ENCODE results near the gene SLC6A7. TPM values are rescaled to one million over a fixed set of nuclear protein-coding genes. Genes with fewer than 3 reads are reported as not detected.
"Not testable (repeated sequence)": the region's sequence is repeated elsewhere in the genome, so short reads cannot be mapped to it uniquely, and the experiment has no call there.

The SLC6A7 gene
- total RNA-seq, 1 donor from 2014 or later, result not detected

DNA sequence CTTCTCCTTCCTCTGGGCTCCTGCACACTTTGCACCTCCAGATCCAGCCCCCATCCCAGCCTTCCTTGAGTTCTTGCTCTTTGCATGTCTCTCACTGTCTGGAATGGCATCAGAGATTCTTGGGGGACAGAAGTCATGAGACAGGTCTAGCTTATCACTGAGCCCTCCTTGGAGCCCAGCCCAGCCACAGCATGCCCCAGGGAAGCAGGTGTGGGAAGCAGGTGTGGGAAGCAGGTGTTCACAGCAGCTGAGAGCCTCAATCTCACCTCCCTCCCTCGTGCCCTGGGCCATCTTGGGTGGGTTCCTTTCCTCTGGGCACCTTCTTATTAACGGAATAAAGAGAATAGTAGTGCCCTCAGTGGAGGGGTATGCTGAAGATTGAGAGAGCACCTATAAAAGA is 27.2 kb downstream of the SLC6A7 start:
- DNase-seq (ENCODE audit: low read depth in 2 of 2), result no peak

DNA sequence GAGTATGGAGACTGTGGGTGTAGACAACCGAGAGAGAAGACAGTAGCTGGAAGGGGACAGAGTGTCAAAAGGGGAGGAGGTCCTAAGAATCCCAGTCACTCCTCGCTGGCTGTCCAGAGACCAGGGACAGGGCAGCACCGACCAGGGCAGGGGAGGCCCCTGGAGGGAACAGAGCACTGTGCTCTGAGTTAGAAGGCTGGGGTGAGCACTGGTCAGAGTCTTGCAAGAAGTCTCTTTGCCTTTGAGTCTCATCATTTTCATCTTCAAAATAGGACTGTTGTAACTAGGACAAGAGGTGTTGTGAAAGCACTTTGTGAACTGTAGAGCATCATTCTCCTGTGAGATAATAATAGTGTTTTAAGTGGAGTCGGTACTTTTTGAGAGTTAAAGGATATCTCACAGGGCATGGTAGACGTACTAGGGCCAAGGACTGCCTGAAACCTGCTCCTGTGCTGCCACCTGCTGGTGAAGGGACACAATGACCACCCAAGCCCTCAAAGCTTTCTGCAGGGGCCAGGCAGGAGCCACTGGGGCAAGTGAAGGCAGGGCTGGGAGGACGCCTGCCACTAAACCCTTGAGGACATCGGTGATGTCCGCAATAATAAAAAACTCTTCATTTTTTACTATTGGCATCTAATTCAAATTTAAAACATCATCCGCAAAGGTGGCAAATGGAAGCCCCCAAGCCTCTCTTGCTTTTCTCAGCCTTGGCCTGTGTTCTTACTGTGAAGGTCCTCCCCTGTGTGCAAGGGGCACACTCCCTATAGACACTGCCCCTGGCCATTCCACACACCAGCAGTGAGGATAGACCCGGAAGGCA is 28.2 kb downstream of the SLC6A7 start:
- DNase-seq (ENCODE audit: low read depth in 2 of 2), result peak; percentile 77 to 88

DNA sequence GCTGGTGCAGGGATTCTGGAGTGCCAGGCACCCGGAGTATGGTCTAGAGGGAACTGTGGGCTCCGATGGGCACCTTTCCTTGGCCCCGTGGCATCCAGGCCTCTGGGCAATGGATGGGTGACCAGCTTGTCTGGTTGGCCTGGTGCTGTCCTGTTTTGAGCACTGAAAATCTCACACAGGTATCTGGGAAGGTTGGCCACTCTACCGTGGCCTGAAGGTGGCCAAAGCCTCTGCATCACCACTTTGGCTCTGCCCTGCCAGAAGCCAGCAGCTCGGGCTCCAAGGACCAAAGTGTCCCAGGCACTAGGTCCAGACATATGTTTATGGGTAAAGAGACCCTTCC is 28.8 kb downstream of the SLC6A7 start:
- DNase-seq (ENCODE audit: low read depth in 2 of 2), result no peak

DNA sequence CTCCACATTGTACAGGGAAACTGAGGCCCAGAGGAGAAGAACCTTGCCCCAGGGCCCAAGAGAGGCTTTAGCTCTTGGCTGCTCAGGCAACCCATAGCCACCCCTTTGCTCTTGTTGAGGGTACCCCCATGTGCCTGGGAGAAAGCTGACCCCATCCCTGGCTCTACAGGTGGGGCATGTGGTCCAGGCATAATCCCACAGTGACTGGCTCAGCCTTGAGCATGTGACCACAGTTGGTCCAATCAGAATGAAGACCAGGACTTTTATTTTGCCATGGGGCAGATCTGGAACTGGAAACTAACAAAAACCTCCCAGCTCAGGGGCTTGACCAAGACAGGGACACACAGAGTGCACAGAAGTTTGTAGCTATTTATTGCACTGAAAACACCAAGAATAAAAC is 29.3 kb downstream of the SLC6A7 start:
- DNase-seq (ENCODE audit: low read depth in 2 of 2), result peak in 1 of 2 donors; percentile 9

DNA sequence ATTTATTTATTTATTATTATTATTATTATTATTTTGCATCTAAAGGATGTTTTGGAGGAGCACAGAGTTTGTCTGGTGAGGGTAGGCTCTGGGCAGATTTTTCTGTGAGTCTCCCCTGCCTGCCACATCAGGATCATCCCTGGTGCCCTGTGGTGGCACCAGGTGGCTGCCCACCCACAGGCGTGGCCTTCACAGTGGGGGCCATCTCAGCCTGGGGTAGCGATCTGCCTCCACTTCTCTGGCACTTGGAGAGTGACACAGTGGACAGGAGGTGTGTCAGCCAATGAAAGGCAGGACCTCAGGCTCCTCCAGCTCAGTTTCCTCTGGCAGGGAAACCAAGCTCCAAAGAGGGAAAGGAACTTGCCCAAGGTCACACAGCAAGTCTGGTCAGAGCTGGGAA is 30.0 kb downstream of the SLC6A7 start:
- no peak for DNase-seq (ENCODE audit: low read depth in 2 of 2)

DNA sequence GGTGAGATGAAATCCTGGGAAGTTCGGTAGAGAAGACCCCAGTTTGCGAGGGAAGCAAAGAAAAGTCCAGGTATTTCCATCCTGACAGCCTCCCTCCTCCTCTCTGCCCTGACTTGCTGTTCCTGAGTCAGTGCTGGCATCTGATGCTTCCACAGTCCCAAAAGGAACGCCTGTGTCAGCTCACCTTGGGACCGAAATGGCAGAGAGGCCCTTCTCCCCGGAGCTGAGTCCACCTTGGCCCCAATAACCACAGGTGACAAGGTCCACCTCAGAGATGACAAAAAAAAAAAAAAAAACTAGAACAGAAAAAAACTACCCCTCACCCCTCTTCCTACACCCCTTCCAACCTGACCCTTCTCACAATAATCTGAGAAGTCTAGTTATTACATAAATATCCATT is 31.6 kb downstream of the SLC6A7 start:
- no peak for DNase-seq (ENCODE audit: low read depth in 2 of 2)

DNA sequence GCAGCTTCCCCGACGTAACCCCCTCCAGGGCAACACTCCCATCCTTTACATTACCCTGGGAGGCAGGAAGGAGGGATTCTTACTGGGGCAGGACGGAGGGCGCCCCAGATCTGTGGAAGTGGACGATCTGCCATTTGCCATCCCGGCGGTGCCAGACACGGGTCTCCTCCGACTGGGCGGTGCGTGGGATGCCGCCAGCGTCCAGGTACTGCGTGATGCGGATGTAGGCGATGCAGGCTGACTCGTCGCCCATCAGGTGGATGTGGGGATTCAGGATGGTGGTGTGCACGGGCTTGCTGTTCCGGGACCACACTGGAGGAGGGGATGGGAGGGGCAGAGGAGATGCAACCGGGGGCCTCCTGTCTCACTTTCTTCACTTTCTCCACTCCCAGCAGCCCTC is 33.0 kb downstream of the SLC6A7 start:
- DNase-seq (ENCODE audit: low read depth in 2 of 2), result no peak

DNA sequence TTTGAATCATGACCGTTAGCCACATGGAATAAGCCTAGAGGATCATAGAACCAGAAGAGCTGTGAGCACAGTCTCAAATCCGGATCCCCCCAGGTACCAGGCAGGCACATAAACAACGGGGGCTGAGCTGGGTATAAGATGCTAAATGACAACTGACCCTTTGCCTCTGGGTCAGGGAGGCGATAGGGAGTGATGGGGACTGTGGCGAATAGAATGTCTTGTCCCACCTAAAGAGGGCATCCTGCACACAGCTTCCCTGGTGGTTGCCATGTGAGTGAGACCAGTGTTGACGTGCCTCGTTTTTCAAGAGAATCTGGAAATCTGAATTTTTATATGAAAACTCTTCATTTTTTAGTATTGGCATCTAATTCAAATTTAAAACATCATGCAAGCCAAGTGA is 33.6 kb downstream of the SLC6A7 start:
- no peak for DNase-seq (ENCODE audit: low read depth in 2 of 2)

DNA sequence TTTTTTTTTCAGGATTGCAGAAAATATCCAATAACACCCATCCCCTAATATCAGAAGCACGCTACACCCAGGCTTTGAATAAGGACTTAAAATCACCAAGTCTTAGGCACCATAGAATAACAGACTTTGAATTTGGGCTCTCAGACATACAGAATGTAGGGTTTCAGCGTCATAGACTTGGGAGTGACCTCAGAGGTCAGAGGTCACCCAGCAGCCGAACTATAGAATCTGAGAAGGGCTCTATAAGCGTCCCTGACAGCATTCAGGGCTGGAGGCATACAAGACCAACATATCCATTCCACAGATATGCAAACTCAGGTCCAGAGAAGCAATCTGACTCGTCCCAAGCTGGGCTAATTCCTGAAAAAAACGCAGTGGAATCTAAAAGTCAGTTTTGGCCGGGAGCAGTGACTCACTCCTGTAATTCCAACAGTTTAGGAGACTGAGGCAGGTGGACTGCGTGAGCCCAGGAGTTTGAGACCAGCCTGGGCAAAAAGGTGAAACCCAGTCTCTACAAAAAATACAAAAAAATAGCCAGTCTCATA is 34.7 kb downstream of the SLC6A7 start:
- no peak for DNase-seq (ENCODE audit: low read depth in 2 of 2)

DNA sequence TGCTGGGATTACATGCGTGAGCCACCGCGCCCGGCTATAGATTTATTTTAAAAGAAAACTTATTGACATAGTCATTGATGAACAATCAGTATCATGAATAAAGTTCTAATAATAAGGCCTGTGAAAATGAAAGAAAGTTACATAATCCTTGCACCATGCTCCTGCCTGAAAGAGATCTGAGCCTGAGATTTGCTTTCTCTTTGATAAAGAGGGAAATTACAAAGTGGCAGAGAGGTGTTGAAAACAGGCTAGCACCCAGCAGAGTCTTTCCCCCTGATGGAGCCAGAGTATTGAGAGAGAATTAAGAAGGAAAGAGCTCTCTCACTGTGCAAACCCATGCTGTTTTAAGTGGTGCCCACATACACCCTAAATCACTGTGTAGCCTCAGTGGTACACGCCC is 37.2 kb downstream of the SLC6A7 start:
- no peak for DNase-seq (ENCODE audit: low read depth in 2 of 2)

DNA sequence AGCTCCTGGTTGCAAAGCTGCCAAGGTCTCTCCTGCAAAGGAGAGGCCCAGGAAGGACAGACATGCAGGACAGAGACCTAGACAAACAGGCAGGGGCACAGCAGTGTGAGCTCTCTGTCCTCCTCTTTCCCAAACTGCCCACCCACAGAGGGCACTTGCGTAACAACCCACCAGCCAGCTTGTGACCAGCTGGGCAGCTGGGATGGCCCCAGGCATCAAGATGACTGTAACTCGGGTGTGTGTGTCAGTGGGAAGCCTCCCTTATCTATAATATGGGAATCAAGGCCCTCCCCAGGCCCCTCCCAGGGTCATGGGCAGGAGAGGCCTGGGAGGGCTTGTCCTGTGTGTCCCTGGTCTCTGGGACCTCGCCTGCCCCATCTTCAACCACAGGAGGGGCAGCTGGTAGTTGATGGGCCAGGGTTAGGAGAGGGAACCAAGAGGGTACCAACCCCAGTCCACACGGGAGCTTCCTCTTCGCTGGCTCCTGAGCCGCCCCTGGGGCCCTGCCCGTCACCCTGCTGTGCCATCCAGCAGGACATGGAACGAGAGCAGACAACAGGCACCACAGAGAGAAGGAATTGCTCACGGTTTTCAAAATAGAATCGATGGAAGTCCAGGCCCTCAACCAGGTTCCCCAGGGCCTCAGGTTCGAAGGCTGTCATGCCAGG is 37.9 kb downstream of the SLC6A7 start:
- DNase-seq (ENCODE audit: low read depth in 2 of 2), result no peak

DNA sequence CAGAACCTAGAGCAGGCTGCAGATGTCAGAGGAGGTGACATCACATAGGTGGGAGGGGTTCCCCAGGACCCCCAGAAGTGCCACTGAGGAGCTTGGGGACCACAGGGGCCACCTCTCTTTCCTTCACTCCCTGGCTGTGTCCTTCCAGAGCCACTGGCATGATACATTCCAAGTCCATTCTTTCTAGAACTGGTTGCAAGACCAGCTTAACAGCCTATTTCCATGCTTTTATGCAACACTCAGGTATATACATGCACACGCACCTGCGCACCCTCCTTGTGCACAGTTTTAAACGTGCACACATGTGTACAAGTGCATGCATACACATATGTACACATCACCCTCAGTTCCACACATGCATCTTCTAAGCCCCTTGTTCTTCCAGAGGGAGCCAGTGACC is 39.7 kb downstream of the SLC6A7 start:
- no peak for DNase-seq (ENCODE audit: low read depth in 2 of 2)

DNA sequence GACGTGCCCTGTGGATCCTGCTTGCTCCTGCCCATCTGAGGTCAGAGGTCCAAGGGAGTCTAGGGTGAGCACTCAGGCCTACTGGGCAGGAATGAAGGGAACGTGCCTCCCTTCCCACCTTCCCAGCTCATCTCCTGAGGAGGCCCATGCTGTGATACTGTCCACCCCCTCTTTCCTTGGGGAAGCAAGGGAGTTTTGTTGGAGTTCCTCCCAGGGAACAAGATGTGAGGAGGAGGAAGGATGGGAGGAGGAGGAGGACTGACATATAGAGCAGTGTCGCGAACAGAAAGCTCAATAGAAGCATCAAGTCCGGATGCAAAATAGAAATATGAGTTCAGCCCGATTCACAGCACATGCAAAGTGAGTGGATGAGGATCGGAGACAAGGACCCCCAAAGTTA is 41.0 kb downstream of the SLC6A7 start:
- no peak for DNase-seq (ENCODE audit: low read depth in 2 of 2)

DNA sequence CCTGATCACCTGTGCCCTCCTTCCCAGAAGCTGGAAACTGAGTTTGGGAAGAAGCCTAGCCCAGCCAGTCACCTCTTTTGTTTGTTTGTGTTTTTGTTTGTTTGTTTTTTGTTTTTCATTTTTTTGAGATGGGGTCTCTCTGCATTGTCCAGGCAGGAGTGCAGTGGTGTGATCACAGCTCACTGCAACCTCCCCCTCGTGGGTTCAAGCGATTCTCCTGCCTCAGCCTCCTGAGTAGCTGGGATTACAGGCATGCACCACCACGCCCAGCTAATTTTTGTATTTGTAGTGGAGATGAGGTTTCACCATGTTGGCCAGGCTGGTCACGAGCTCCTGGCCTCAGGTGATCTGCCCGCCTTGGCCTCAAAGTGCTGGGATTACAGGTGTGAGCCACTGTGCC is 43.8 kb downstream of the SLC6A7 start:
- not testable (repeated sequence) for DNase-seq (ENCODE audit: low read depth in 2 of 2)

DNA sequence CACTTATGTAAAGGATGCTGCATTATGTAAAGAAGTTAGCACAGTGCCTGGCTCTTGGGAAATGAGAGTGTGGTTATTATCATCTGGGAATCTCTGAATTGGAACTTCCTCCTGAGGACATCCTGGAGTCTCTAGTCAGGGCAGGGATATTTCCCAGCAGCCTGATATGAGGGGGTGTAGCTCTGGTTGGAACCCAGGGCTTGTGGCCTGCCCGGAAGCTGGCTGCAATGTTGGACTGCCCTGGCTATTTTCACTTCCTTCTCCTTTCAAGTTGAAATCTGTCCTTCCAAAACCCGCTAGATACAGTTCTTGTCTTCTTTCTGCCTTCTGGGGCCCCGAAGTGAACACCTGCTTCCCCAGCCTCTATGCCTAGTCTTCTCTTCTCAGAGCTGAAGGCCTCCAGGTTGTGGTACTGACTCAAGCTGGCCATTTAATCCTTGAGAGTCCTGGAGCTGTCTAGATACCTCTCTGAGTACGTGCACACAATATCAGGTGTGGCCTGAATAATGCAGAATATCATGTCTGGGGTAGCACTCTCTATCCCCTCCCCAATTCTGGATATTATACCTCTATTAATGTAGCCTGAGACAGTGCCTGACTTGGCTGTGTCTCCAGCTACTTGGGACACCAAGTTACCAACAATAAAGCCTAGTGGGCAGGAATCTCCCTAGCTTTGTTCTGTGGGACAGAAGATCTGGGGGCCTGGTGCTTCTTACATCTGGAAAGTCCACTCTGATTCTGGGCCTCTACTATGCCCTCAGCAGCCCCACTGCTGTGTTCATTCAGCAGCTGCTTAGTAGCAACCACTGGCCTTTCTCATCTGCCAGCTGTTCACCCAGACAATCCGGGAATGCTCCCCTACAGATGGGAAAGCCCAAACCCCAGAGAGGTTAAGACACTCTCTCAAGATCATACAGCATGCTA is 45.0 kb downstream of the SLC6A7 start:
- no peak for DNase-seq (ENCODE audit: low read depth in 2 of 2)

DNA sequence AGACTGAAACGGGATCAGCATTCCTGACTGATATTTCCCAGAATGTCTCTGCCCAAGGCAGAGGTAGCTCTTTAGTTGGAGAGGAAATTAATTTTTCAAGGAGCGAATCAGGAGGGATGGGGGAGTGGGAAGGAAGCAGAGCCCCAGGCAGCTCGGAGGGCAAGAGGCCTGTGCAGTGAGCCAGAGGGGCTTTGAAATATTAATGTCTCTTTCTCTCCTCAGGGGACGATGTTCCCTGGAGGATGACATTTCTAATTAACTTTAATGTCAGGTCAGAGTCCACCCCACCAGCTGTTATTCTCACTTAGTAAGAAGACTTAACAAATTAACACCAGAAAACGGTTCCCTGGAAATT is 45.6 kb downstream of the SLC6A7 start:
- DNase-seq (ENCODE audit: low read depth in 2 of 2), result no peak

DNA sequence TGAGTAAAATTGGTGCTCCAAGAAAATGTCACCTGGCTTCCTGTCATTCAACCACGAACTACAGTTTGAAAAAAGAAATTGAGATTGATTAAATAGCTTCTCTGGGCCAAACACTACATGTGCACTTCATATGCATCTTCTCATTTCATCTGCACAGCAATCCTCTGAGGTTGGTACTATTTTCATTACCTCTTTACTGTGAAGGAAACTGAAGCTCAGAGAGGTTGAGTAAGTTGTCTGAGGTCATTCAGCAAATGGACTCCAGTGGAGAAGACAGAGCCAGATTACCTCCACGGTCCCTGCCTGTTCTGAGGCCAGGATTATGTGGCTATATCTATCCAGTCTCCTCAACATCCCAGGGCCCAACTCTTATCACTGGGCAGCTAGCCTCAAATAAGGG is 46.5 kb downstream of the SLC6A7 start:
- DNase-seq (ENCODE audit: low read depth in 2 of 2), result no peak

DNA sequence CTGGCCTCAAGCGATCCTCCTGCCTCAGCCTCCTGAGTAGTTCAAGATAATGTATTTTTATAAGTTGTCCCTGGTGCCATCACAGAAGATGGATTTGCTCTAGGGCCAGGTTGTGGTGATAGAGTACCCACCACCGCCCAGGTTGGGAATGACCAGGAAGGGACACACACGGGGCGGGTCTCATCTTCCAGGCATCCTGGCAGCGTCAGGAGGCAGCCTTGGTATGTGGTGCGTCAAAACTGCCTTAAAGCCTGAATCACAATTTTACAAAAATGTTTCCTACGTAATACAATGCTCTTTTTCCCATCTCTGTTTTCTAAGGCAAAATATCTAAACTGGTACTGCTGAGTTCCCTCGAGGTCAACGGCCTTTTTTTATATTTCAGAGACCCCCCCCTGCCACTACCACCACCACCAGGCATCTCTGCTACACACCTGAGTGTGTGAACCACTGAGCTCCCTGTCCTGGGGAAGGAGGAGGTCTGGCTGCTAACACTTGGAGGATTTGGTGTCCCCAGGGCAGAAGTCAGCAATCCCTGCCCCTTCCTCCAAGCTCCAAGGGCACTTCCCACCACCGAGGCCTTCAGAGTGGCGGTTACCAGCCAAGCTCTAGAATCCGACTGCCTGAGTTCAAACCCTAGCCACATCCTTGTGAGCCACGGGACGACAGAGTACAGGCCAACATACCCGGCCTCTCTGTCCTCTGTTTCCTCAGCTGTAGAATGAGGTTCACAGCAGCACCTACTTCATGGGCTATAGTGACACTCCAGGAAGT is 47.3 kb downstream of the SLC6A7 start:
- DNase-seq (ENCODE audit: low read depth in 2 of 2), result no peak

DNA sequence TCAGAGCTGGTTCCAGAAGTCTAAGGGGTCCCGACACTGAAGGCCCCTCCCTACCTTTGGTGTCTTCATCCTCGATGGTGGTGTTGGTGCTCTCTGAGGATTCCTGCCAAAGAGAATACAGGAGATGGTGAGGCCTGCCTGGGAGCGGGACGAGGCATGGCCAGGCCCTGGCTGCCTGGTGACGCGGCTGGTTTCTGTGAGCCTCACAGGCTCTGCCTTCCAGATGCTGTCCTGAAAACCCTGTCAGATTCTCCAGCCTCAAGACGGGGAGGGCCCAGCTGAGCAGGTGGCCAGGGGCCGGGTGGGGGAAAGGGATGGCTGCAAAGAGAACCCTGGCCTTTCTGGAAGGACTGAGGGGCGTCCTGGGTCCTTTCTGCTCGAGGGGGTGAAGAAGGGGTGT is 48.8 kb downstream of the SLC6A7 start:
- DNase-seq (ENCODE audit: low read depth in 2 of 2), result no peak

DNA sequence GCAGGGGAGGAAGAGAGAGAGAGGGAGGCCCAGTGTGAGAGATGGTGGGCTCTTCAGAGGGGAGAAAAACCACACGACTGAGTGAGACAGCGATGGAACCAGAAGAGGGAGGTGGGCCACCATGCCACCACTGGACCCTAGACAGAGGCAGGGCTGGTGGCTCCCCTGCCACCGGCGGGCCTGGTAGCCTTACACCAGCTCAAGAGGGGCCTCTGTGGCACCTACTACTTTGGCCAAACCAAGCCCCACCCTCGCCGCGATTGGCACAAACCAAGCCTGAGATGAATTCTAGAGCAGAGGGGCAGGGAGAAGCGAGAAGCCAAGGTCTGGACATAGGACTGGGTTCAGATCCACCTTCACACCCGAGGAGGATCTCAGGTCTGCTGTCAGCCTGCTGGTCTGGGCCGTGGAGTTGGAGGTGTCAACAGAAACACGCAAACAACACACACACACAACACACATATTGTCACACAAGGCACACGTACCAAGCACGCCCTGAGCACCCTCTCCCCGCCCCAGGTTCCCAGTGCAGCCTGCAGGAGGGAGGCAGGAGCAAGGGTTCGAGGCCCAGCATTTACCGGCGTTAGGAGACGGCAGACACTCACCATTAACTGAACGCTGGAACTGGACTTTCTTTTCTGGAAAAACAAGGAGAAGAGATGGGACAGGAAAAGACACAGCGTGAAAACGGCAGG is 49.4 kb downstream of the SLC6A7 start:
- DNase-seq (ENCODE audit: low read depth in 2 of 2), result no peak

DNA sequence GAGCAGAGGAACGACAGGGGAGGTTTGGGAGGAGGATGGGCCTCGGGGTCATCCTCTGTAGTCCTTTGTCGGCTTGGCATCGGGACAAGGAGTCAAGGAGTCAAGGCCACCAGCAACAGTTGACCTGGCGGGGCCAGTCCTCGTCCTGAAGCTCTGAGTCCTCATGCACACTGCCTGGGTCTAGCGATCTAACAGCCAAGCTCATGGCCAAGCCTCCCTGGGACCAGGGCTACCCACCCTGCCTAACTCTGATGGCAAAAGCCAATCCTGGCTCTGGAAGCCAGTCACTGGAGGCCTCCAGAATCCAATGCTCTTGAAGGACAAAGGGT is 49.9 kb downstream of the SLC6A7 start:
- DNase-seq (ENCODE audit: low read depth in 2 of 2), result no peak

Measured in lung microvascular endothelial cell (primary cell).